HepG2 (cell line): Measurements from ENCODE around the gene TTYH2. TPM values are rescaled to one million over a fixed set of nuclear protein-coding genes. Genes with fewer than 3 reads are reported as not detected.
A peak's percentile ranks its signal among the peaks of the same experiment; 100 is the strongest.

ENCODE experiments used
- ATAC-seq: fragments of 200-7000 bp; cut with Tn5 transposase; 3 replicates; pipeline ENCODE4 v1.9.1; 2020; ENCODE audit warnings: mild to moderate bottlenecking, moderate library complexity
- BruUV-seq: library from RNA; stranded (reverse); fragments of 400-500 nt; replicated peaks from 2 replicates; lab custom pipeline; 2021; lab: Mats Ljungman, UMichigan
- CTCF ChIA-PET: fragments of 300-600 bp; formaldehyde crosslinking; extraction: SDS; loops from one replicate; lab custom pipeline; 2021; ENCODE audit warnings: low total read pairs, inconsistent platforms, low intra/inter-chr PET ratio; lab: Yijun Ruan, JAX
- POLR2A ChIA-PET: fragments of 350-600 bp; sonication (Branson Sonifier 250); formaldehyde crosslinking; loops from one replicate; lab custom pipeline; 2020; ENCODE audit warnings: antibody characterized with exemption, inconsistent platforms; lab: Yijun Ruan, JAX
- DNase-seq: peaks from one replicate; pipeline ENCODE4 v3.0.0-alpha.2; 2015; ENCODE audit warnings: low spot score
- FAIRE-seq: peaks from 3 replicates; lab custom pipeline; 2011; peaks lifted over from hg19 to GRCh38; lab: Jason Lieb, UNC
- H2AFZ ChIP-seq: one replicate; pipeline ENCODE4 v1.6.1; 2011; ENCODE audit warnings: low read length, inconsistent platforms
- H3K27ac ChIP-seq: fragments of 300-600 bp; 3 replicates; pipeline ENCODE4 v1.8.0; 2011; ENCODE audit warnings: mixed run types, mild to moderate bottlenecking, mixed read lengths, low read length, inconsistent platforms; ENCODE audit not compliant: insufficient read depth; ENCODE audit errors: extremely low read length
- H3K27me3 ChIP-seq, 2 experiments: fragments of 200-600 bp in 1 of 2; 2 replicates in 1 of 2; 3 replicates in 1 of 2; pipeline versions ENCODE4 v1.6.0 to v1.8.0; 2011; ENCODE audit warnings: low read length in 2 of 2, mild to moderate bottlenecking in 2 of 2, moderate library complexity in 2 of 2, inconsistent platforms in 1 of 2; ENCODE audit not compliant: insufficient read depth in 2 of 2, control insufficient read depth in 1 of 2
- H3K36me3 ChIP-seq, 2 experiments: fragments of 200-600 bp in 1 of 2; replicated peaks in 1 of 2; 2 replicates in 1 of 2; 3 replicates in 1 of 2; pipeline versions ENCODE4 v1.5.1 to v1.8.0; 2011; ENCODE audit warnings: low read length in 2 of 2, inconsistent platforms in 1 of 2; ENCODE audit not compliant: insufficient read depth in 2 of 2, control insufficient read depth in 1 of 2
- H3K4me1 ChIP-seq: 2 replicates; pipeline ENCODE4 v1.5.1; 2012; ENCODE audit warnings: low read length, inconsistent platforms; ENCODE audit not compliant: insufficient read depth
- H3K4me2 ChIP-seq: 2 replicates; pipeline ENCODE4 v1.6.0; 2011; ENCODE audit warnings: low read depth, low read length, inconsistent platforms
- H3K4me3 ChIP-seq, 3 experiments: fragments of 200-600 bp in 1 of 3; sonication (generic), shearing (Covaris generic) in 1 of 3; replicated peaks in 1 of 3; 2 replicates each; pipeline ENCODE4 v1.5.1; 2011 to 2016; ENCODE audit warnings: low read length in 3 of 3, inconsistent platforms in 2 of 3, low read depth in 2 of 3, mild to moderate bottlenecking in 2 of 3, control low read depth in 1 of 3, mixed read lengths in 1 of 3; ENCODE audit not compliant: insufficient read depth in 1 of 3
- H3K79me2 ChIP-seq: one replicate; pipeline ENCODE4 v1.6.1; 2011; ENCODE audit warnings: low read length, inconsistent platforms; ENCODE audit not compliant: insufficient read depth
- H3K9ac ChIP-seq: 2 replicates; pipeline ENCODE4 v1.6.0; 2011; ENCODE audit warnings: mild to moderate bottlenecking, low read depth, low read length, inconsistent platforms; ENCODE audit not compliant: insufficient read depth
- H3K9me3 ChIP-seq: 2 replicates; pipeline ENCODE4 v1.5.1; 2012; ENCODE audit warnings: mild to moderate bottlenecking, low read length
- H4K20me1 ChIP-seq: 2 replicates; pipeline ENCODE4 v1.6.0; 2011; ENCODE audit warnings: inconsistent platforms, mild to moderate bottlenecking, low read length, moderate library complexity; ENCODE audit not compliant: insufficient read depth
- EZH2 ChIP-seq: conservative IDR thresholded peaks from 2 replicates; pipeline ENCODE4 v1.6.1; 2012; ENCODE audit warnings: mild to moderate bottlenecking, low read depth, low read length, moderate library complexity
- HNRNPH1 ChIP-seq: fragments of 200-400 bp; formaldehyde crosslinking; optimal IDR thresholded peaks from 2 replicates; pipeline ENCODE3; 2017; ENCODE audit warnings: mild to moderate bottlenecking, low read depth, low read length
- TBP ChIP-seq: sonication (generic); formaldehyde crosslinking; IDR thresholded peaks from 2 replicates; pipeline ENCODE4 v1.5.0; 2020; ENCODE audit warnings: missing genetic modification reagents
- ZKSCAN1 ChIP-seq: fragments of 150-350 bp; IDR thresholded peaks from 2 replicates; pipeline ENCODE4 v1.6.1; 2014; ENCODE audit warnings: low read length
- WGBS: methylation state at CpG from one replicate; pipeline ENCODE4 v1.1.6; 2017; ENCODE audit warnings: low lambda C conversion rate; 5-methylcytosine and 5-hydroxymethylcytosine counted together
- in situ Hi-C: cut with HindIII; loops from 2 replicates; pipeline ENCODE4 v1.10.0; 2017; ENCODE audit warnings: low pct_unique_long_range_greater_than_20kb; ENCODE audit not compliant: extremely low pct_ligation_motif_present
- intact Hi-C: fragments of 100-400 bp; cut with micrococcal nuclease; formaldehyde crosslinking; loops from one replicate; pipeline ENCODE4 v1.10.0; 2022; ENCODE audit not compliant: unreplicated experiment
- polyA plus RNA-seq, 8 experiments: library from polyadenylated mRNA; depleted of rRNA in 3 of 8; stranded (reverse) in 7 of 8; unstranded in 1 of 8; fragments of >200 nt; fragmentation: Illumina TruSeq in 4 of 8; extraction: Trizol in 4 of 8; gene quantifications; 2 replicates each; pipeline versions ENCODE4 v1.2.1 to v1.2.3, GENCODE V29; 2011 to 2016; ENCODE audit warnings: low read depth in 4 of 8, missing spikeins in 1 of 8, mixed read lengths in 1 of 8; ENCODE audit not compliant: insufficient read depth in 1 of 8
- total RNA-seq, 5 experiments: library from RNA; depleted of rRNA; stranded (reverse); fragments of >200 nt; fragmentation: Illumina TruSeq; extraction: Trizol; gene quantifications; 2 replicates each; pipeline ENCODE4 v1.2.3, GENCODE V29; 2016; ENCODE audit warnings: low read depth in 1 of 5

TTYH2 gene
- total and polyA plus RNA-seq, 2 of the 13 experiments (the other 11 are each of a cell fraction or from before 2014, with no cell fraction given) = 0.77 to 0.96 TPM

DNA sequence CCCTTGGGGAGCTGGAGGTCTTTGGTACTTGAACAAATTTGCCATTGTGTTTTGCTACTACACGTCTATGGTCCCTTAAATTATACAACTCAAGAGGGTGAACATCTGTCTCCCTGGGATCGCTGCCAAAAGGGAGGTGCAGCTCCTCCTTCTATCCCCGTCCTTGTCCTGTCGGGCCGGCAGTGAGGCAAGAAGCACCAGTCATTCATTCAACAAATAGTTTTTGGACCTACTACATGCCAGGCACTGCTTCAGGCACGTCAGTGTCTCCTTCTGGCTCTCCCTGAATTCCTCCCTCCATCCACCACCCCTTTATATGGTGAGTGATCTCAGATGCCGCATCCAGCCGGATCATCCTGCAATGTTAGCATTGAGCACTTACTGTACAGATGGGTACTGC lies 12.1 kb upstream of the TTYH2 start:
- H3K27me3 ChIP-seq = peaks cover 21 to 70% of the 10 kb centered on the region in 2 experiments
- no peak for TF ChIP-seq ZKSCAN1
- peak; percentile 83; the same call in 1 of the 2 replicates for TF ChIP-seq EZH2
- TF ChIP-seq HNRNPH1 = no peak
- ChIA-PET POLR2A (no interaction called here), CTCF (no interaction called here)
- no peak overlapping the region for H3K4me2 ChIP-seq
- no peak overlapping the region for H2AFZ ChIP-seq
- peaks cover 18% of the 10 kb centered on the region for H3K4me1 ChIP-seq
- H3K9ac ChIP-seq = no peak overlapping the region
- ATAC-seq = no peak
- WGBS = under 1% methylated on average over 8 of the region's 8 CpGs
- no peaks in the 10 kb centered on the region for H3K9me3 ChIP-seq
- H3K27ac ChIP-seq = no peak overlapping the region
- H3K36me3 ChIP-seq = peaks cover 6 to 14% of the 10 kb centered on the region in 2 experiments
- H4K20me1 ChIP-seq = peaks cover 26% of the 10 kb centered on the region
- H3K4me3 ChIP-seq = no peak overlapping the region
- DNase-seq = no peak
- FAIRE-seq = no peak
- intact Hi-C loops (loop anchor here (10.0 kb wide), 2 partner anchors 254 to 406 kb away; no protein-coding TSS in a partner anchor), in situ Hi-C loops (no loop called here)
- no TSS peak for BruUV-seq
- H3K79me2 ChIP-seq = peaks cover 28% of the 10 kb centered on the region

DNA sequence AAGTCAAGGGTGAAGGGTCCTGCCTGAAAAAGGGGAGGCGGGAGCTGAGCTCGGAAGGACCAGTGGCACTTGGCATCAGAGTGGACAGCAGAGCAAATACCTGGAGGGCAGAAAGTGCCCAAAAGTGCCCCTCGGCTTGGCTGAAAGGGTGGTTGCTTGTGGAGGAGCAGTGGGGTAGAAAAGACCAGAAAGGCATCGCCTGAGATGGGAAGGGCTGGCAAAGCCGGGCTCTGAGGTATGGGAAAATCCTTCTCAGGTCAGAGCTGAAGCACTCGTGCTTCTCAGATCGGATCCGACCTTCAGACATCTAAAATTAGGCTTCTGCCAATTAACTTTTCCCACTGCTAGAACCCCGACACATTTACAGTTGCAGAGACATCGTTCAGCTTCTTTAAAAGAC lies 11.4 kb upstream of the TTYH2 start:
- in situ Hi-C loops (no loop called here), intact Hi-C loops (loop anchor here (10.0 kb wide), 2 partner anchors 253 to 407 kb away; no protein-coding TSS in a partner anchor)
- CTCF ChIA-PET = no interaction called here
- no peak overlapping the region for H3K4me3 ChIP-seq
- no peak overlapping the region for H3K9ac ChIP-seq
- H3K27me3 ChIP-seq = peaks cover 21 to 64% of the 10 kb centered on the region in 2 experiments
- peaks cover 35% of the 10 kb centered on the region for H3K79me2 ChIP-seq
- H2AFZ ChIP-seq = no peak overlapping the region
- no peaks in the 10 kb centered on the region for H3K9me3 ChIP-seq
- BruUV-seq = no TSS peak
- TF ChIP-seq TBP (CRISPR knock-in tag) = no peak
- 0 out of 2 replicates have a peak, but pooled peaks have one; percentile 22 for TF ChIP-seq EZH2
- no peak overlapping the region for H3K4me2 ChIP-seq
- no peak for ATAC-seq
- H3K27ac ChIP-seq = no peak overlapping the region
- peaks cover 33% of the 10 kb centered on the region for H4K20me1 ChIP-seq
- no peak for FAIRE-seq
- 3% methylated on average over 10 of the region's 10 CpGs for WGBS
- peaks cover 25% of the 10 kb centered on the region for H3K4me1 ChIP-seq
- POLR2A ChIA-PET = interaction anchor here (1.2 kb wide), 1 partner anchor 9 kb away, joined by 4 read pairs; no protein-coding TSS in a partner anchor
- no peak for DNase-seq
- H3K36me3 ChIP-seq = peaks cover 10 to 18% of the 10 kb centered on the region in 2 experiments
